K562 (cell line): ENCODE measurements around the gene CEP295NL. TPM values are rescaled to one million over a fixed set of nuclear protein-coding genes. Genes with fewer than 3 reads are reported as not detected.
A peak's percentile ranks its signal among the peaks of the same experiment; 100 is the strongest.

ENCODE experiments used
- GABPB1 ChIP-seq: sonication (generic); formaldehyde crosslinking; IDR thresholded peaks from 2 replicates; pipeline ENCODE4 v1.8.0; 2022; ENCODE audit warnings: mild to moderate bottlenecking, missing genetic modification reagents
- HDAC6 ChIP-seq: IDR thresholded peaks from 2 replicates; pipeline ENCODE4 v1.6.1; 2012; ENCODE audit warnings: low read depth, mild to moderate bottlenecking, control low read depth, inconsistent platforms, low read length, moderate library complexity
- HOMEZ ChIP-seq: fragments of 250-450 bp; sonication (Bioruptor Pico); IDR thresholded peaks from 2 replicates; pipeline ENCODE4 v1.4.0; 2020; ENCODE audit warnings: mild to moderate bottlenecking, moderate library complexity
- JUN ChIP-seq, 2 experiments: sonication (generic) in 1 of 2; formaldehyde crosslinking in 1 of 2; IDR thresholded peaks; 2 replicates each; pipeline versions ENCODE4 v1.6.1 to v1.8.0; 2012 to 2022; ENCODE audit warnings: borderline replicate concordance in 2 of 2, mild to moderate bottlenecking in 2 of 2, improper control_type of control experiment in 1 of 2, low read depth in 1 of 2, low read length in 1 of 2, missing genetic modification reagents in 1 of 2
- NFE2 ChIP-seq: IDR thresholded peaks from 2 replicates; pipeline ENCODE4 v1.6.1; 2014; ENCODE audit warnings: antibody characterized with exemption, low read depth
- PCBP1 ChIP-seq: fragments of 200-400 bp; formaldehyde crosslinking; IDR thresholded peaks from 2 replicates; pipeline ENCODE4 v1.6.1; 2018; ENCODE audit warnings: mild to moderate bottlenecking, low read depth, low read length; ENCODE audit not compliant: poor library complexity, severe bottlenecking
- RBBP5 ChIP-seq: fragments of 200-600 bp; sonication (generic); IDR thresholded peaks from 2 replicates; pipeline ENCODE4 v1.6.1; 2012; ENCODE audit warnings: borderline replicate concordance, mild to moderate bottlenecking, low read length, control low read depth, inconsistent platforms; ENCODE audit not compliant: insufficient read depth, poor library complexity, severe bottlenecking
- THRAP3 ChIP-seq: fragments of 450-650 bp; IDR thresholded peaks from 2 replicates; pipeline ENCODE4 v1.6.1; 2016; ENCODE audit warnings: mild to moderate bottlenecking, inconsistent platforms, borderline replicate concordance
- ZNF583 ChIP-seq: fragments of 250-450 bp; sonication (Bioruptor Pico); IDR thresholded peaks from 2 replicates; pipeline ENCODE4 v1.4.0; 2020
- ZNF778 ChIP-seq: fragments of 450-650 bp; formaldehyde crosslinking; IDR thresholded peaks from 2 replicates; pipeline ENCODE4 v1.4.0; 2020; ENCODE audit warnings: mild to moderate bottlenecking, moderate library complexity
- polyA plus RNA-seq, 8 experiments: library from polyadenylated mRNA; depleted of rRNA in 4 of 8; stranded (reverse) in 5 of 8; unstranded in 3 of 8; fragments of >200 nt; fragmentation: Nextera tagmentation in 2 of 8; fragmentation: Illumina TruSeq in 1 of 8; extraction: Ambion mirVana in 2 of 8; extraction: Trizol in 1 of 8; gene quantifications; 2 replicates each; pipeline versions ENCODE4 v1.2.1 to v1.2.3, GENCODE V29; 2011 to 2014; ENCODE audit warnings: inconsistent platforms in 1 of 8, missing spikeins in 1 of 8
- total RNA-seq, 7 experiments: library from RNA; depleted of rRNA in 6 of 7; stranded (reverse); fragments of >200 nt in 6 of 7; fragmentation: Illumina TruSeq in 2 of 7; extraction: Trizol in 2 of 7; gene quantifications; 2 replicates each; pipeline versions ENCODE4 v1.2.1 to v1.2.3, GENCODE V29; 2011 to 2021; ENCODE audit warnings: low replicate concordance in 1 of 7
- TF ChIP-seq, protein P1 (sequence below): fragments of 250-450 bp; sonication (Bioruptor Pico); IDR thresholded peaks from 2 replicates; pipeline ENCODE4 v1.8.0; 2021; ENCODE audit warnings: moderate library complexity, mild to moderate bottlenecking, inconsistent platforms
- TF ChIP-seq, protein P2 (sequence below): sonication (generic); formaldehyde crosslinking; IDR thresholded peaks from 2 replicates; pipeline ENCODE4 v1.8.0; 2022; ENCODE audit warnings: mild to moderate bottlenecking, missing genetic modification reagents
- TF ChIP-seq, protein P3 (sequence below), 2 experiments: fragments of 450-650 bp; formaldehyde crosslinking in 1 of 2; IDR thresholded peaks; 2 replicates each; pipeline versions ENCODE4 v1.4.0 to v1.6.1; 2014 to 2020; ENCODE audit warnings: mild to moderate bottlenecking in 2 of 2, borderline replicate concordance in 1 of 2, low read depth in 1 of 2

The CEP295NL gene
- total and polyA plus RNA-seq, 9 of the 15 experiments (the other 6 are each of a cell fraction or from before 2014, with no cell fraction given) = not detected

DNA sequence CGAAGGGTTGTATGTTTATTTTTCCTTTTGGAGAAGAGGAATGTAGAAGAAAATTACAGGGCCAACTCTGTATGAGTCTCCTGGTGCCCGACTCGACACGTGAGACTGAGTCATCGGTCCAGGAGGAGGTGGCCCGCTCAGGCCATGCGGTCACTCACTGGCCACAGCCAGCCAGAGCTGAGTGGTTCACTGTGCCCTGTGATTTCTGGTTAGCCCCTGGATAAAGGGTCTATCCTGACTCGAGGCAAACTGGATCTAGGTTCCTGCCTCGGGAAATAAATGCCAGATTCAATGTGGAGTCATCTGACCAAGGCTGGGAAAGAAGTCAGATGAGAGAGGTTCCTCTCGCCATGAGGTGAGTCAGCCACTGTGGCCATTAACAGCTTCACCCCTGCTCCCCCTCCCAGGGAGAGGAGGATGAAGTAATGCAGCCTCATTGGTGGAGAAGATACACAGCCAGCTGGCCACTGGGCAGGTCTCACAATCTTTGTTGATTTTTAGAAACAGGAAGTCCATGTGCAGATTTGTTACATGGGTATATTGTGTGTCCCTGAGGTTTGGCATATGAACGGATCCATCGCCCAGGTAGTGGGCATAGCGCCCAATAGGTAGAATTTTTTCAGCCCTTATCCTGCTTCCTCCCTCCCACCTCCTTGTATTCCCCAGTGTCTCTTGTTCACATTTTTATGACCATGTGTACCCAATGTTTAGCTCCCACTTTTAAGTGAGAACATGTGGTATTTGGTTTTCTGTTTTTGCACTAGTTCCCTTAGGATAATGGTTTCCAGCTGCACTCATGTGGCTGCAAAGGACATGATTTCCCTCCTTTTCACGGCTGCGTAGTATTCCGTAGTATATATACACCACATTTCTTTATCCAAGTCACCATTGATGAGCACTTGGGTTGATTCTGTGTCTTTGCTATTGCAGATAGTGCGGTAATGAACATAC is 40.7 kb downstream of the CEP295NL start (continued):
- TF ChIP-seq, protein P1, sequence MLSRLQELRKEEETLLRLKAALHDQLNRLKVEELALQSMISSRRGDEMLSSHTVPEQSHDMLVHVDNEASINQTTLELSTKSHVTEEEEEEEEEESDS = no peak
- no peak for TF ChIP-seq GABPB1 (CRISPR knock-in tag)
- TF ChIP-seq RBBP5 = peak; percentile 34
- TF ChIP-seq, protein P2, sequence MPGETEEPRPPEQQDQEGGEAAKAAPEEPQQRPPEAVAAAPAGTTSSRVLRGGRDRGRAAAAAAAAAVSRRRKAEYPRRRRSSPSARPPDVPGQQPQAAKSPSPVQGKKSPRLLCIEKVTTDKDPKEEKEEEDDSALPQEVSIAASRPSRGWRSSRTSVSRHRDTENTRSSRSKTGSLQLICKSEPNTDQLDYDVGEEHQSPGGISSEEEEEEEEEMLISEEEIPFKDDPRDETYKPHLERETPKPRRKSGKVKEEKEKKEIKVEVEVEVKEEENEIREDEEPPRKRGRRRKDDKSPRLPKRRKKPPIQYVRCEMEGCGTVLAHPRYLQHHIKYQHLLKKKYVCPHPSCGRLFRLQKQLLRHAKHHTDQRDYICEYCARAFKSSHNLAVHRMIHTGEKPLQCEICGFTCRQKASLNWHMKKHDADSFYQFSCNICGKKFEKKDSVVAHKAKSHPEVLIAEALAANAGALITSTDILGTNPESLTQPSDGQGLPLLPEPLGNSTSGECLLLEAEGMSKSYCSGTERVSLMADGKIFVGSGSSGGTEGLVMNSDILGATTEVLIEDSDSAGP (CRISPR knock-in tag) = no peak
- TF ChIP-seq HOMEZ = no peak
- TF ChIP-seq PCBP1 = no peak
- TF ChIP-seq HDAC6 = no peak
- no peak for TF ChIP-seq THRAP3
- no peak; the same call in 1 of the 2 replicates for TF ChIP-seq ZNF583 (CRISPR knock-in tag)
- TF ChIP-seq NFE2 = peak; percentile 51
- no peak for TF ChIP-seq ZNF778 (CRISPR knock-in tag)
- TF ChIP-seq JUN (IDR thresholded peaks at IDR 0.05; ENCODE audit: borderline replicate concordance, low read depth, low read length) = peak; percentile 85
- TF ChIP-seq JUN (CRISPR knock-in tag; IDR thresholded peaks at IDR 0.05; ENCODE audit: borderline replicate concordance) = peak; percentile 7; the same call in 1 of the 2 replicates
- TF ChIP-seq, protein P3, sequence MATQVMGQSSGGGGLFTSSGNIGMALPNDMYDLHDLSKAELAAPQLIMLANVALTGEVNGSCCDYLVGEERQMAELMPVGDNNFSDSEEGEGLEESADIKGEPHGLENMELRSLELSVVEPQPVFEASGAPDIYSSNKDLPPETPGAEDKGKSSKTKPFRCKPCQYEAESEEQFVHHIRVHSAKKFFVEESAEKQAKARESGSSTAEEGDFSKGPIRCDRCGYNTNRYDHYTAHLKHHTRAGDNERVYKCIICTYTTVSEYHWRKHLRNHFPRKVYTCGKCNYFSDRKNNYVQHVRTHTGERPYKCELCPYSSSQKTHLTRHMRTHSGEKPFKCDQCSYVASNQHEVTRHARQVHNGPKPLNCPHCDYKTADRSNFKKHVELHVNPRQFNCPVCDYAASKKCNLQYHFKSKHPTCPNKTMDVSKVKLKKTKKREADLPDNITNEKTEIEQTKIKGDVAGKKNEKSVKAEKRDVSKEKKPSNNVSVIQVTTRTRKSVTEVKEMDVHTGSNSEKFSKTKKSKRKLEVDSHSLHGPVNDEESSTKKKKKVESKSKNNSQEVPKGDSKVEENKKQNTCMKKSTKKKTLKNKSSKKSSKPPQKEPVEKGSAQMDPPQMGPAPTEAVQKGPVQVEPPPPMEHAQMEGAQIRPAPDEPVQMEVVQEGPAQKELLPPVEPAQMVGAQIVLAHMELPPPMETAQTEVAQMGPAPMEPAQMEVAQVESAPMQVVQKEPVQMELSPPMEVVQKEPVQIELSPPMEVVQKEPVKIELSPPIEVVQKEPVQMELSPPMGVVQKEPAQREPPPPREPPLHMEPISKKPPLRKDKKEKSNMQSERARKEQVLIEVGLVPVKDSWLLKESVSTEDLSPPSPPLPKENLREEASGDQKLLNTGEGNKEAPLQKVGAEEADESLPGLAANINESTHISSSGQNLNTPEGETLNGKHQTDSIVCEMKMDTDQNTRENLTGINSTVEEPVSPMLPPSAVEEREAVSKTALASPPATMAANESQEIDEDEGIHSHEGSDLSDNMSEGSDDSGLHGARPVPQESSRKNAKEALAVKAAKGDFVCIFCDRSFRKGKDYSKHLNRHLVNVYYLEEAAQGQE (IDR thresholded peaks at IDR 0.05; ENCODE audit: borderline replicate concordance) = peak; percentile 61
- TF ChIP-seq, protein P3 (CRISPR knock-in tag; IDR thresholded peaks at IDR 0.05; ENCODE audit: low read depth) = no peak
